HuH-7.5 (cell line): ENCODE measurements around the gene KRTAP13-1.

Source experiments
- DNase-seq: peaks from one replicate; pipeline ENCODE4 v3.0.0; 2011; ENCODE audit warnings: low spot score

KRTAP13-1 gene

GRCh38 chr21:30395731-30396130, at the start of gene KRTAP13-1:
Gene KRTAP13-1 (plus strand): TSS chr21:30396031. CDS start chr21:30396087, 56 bp downstream.
- no peak for DNase-seq

- DNase-seq = no peak
Measured at GRCh38 chr21:30348506-30348905, 47.3 kb upstream of the KRTAP13-1 start, which contains the start of gene KRTAP23-1. Gene KRTAP23-1 (minus strand): TSS chr21:30348606. CDS start chr21:30348606, 0 bp downstream.

GRCh38 chr21:30349572-30349971, 46.3 kb upstream of the KRTAP13-1 start:
- DNase-seq = no peak

GRCh38 chr21:30351534-30351933, 44.3 kb upstream of the KRTAP13-1 start:
- no peak for DNase-seq

- no peak for DNase-seq
Measured at GRCh38 chr21:30354308-30355005, 41.4 kb upstream of the KRTAP13-1 start.

- DNase-seq = no peak
Measured at GRCh38 chr21:30355906-30356305, 39.9 kb upstream of the KRTAP13-1 start.

GRCh38 chr21:30372139-30372770, 23.6 kb upstream of the KRTAP13-1 start, which contains the start of gene KRTAP13-2:
Gene KRTAP13-2 (minus strand): TSS chr21:30372271. CDS start chr21:30372213, 58 bp downstream.
- no peak for DNase-seq

GRCh38 chr21:30382201-30382600, 13.6 kb upstream of the KRTAP13-1 start:
- no peak for DNase-seq

GRCh38 chr21:30391492-30392025, 4.3 kb upstream of the KRTAP13-1 start:
- no peak for DNase-seq

- DNase-seq = peak; percentile 13
Measured at GRCh38 chr21:30408782-30409494, 13.1 kb downstream of the KRTAP13-1 start.

GRCh38 chr21:30415993-30416392, 20.2 kb downstream of the KRTAP13-1 start:
- DNase-seq = no peak

- DNase-seq = no peak
Measured at GRCh38 chr21:30425826-30426225, 30.0 kb downstream of the KRTAP13-1 start, which contains the start of gene KRTAP13-3. Gene KRTAP13-3 (minus strand): TSS chr21:30425926. CDS start chr21:30425912, 14 bp downstream.

- no peak for DNase-seq
Measured at GRCh38 chr21:30426731-30427130, 30.9 kb downstream of the KRTAP13-1 start.

- no peak for DNase-seq
Measured at GRCh38 chr21:30430170-30430655, 34.4 kb downstream of the KRTAP13-1 start, which contains the start of gene KRTAP13-4. Gene KRTAP13-4 (plus strand): TSS chr21:30430220. CDS start chr21:30430276, 56 bp downstream.

GRCh38 chr21:30434033-30434631, 38.3 kb downstream of the KRTAP13-1 start:
- no peak for DNase-seq

GRCh38 chr21:30437010-30437565, 41.3 kb downstream of the KRTAP13-1 start:
- no peak for DNase-seq

GRCh38 chr21:30439975-30440374, 44.1 kb downstream of the KRTAP13-1 start, which contains the start of gene KRTAP15-1:
Gene KRTAP15-1 (plus strand): TSS chr21:30440275. CDS start chr21:30440328, 53 bp downstream.
- no peak for DNase-seq

- DNase-seq = no peak
Measured at GRCh38 chr21:30443226-30443625, 47.4 kb downstream of the KRTAP13-1 start.

GRCh38 chr21:30444204-30444603, 48.4 kb downstream of the KRTAP13-1 start:
- no peak for DNase-seq
